Gastrocnemius medialis (tissue), 4 donors: ENCODE results near the gene FAM210B.

Experiments used
- POLR2A ChIP-seq, 2 donors: fragments of 450-650 bp; IDR thresholded peaks; one replicate each; pipeline ENCODE4 v1.6.1; 2017; ENCODE audit warnings: antibody characterized with exemption in 2 of 2, mild to moderate bottlenecking in 2 of 2, moderate library complexity in 2 of 2
- TF ChIP-seq, protein P1 (sequence below), 5 experiments: fragments of 450-650 bp in 3 of 5; fragments of 200-600 bp in 2 of 5; sonication (generic) in 2 of 5; IDR thresholded peaks in 4 of 5; conservative IDR thresholded peaks in 1 of 5; 1 replicate in 4 of 5; 2 replicates in 1 of 5; pipeline ENCODE4 v1.5.1; 2016 to 2019; ENCODE audit warnings: antibody characterized with exemption in 5 of 5, mild to moderate bottlenecking in 3 of 5, moderate library complexity in 3 of 5

DNA sequence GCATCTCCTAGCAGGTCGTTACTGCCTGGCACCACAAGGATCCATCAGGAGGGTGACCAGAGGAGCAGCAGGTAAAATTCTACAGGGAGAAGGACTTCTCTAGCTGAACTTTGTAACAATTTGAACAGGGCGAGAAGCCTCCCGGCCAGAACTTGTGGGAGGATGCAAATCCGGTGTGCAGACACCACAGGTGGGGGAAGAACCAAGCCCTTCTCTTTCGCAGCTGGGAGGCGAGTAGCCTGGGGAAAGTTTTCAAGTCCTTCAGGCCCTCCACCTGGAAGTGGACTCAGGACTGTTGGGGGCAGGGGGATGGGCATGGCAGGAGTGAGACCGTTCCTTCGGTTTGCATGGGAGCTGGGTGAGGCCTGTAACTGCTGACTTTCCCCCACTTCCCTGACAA lies 42.7 kb upstream of the FAM210B start:
- TF ChIP-seq POLR2A (IDR thresholded peaks at IDR 0.05) = no peak
- TF ChIP-seq, protein P1, sequence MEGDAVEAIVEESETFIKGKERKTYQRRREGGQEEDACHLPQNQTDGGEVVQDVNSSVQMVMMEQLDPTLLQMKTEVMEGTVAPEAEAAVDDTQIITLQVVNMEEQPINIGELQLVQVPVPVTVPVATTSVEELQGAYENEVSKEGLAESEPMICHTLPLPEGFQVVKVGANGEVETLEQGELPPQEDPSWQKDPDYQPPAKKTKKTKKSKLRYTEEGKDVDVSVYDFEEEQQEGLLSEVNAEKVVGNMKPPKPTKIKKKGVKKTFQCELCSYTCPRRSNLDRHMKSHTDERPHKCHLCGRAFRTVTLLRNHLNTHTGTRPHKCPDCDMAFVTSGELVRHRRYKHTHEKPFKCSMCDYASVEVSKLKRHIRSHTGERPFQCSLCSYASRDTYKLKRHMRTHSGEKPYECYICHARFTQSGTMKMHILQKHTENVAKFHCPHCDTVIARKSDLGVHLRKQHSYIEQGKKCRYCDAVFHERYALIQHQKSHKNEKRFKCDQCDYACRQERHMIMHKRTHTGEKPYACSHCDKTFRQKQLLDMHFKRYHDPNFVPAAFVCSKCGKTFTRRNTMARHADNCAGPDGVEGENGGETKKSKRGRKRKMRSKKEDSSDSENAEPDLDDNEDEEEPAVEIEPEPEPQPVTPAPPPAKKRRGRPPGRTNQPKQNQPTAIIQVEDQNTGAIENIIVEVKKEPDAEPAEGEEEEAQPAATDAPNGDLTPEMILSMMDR (IDR thresholded peaks at IDR 0.05 in 4 of 5, conservative IDR thresholded peaks at IDR 0.05 in 1 of 5) = no peak
